SIG-M5 treated with dmso at 0.1 percent for 504 hours (cell line): ENCODE measurements around the gene ROR2.
"Not testable (repeated sequence)": the region's sequence is repeated elsewhere in the genome, so short reads cannot be mapped to it uniquely, and the experiment has no call there.

ENCODE experiments used
- DNase-seq: peaks from one replicate; lab custom pipeline; 2025; ENCODE audit not compliant: unreplicated experiment; lab: John Stamatoyannopoulos, UW

The ROR2 gene

DNA sequence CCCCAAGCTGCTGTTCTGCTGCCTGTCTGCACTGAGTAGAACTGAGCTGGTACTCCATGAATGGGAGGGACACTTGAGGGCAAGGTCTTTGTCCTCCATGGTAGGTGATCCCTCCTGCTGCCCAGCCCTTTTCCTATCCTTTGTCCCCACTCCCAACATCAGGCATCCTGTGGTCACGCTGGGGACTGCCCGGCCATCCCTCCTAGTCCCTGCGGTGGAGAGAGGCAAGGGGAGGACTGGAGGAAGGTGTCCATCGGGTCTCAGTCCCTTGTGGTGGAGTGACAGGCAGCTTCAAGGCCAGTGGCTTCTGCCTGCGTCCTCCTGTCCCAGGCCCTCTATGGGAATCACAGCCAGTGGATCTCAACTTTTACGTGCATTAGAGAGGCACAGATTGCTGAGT is 25.9 kb downstream of the ROR2 start:
- no peak for DNase-seq

DNA sequence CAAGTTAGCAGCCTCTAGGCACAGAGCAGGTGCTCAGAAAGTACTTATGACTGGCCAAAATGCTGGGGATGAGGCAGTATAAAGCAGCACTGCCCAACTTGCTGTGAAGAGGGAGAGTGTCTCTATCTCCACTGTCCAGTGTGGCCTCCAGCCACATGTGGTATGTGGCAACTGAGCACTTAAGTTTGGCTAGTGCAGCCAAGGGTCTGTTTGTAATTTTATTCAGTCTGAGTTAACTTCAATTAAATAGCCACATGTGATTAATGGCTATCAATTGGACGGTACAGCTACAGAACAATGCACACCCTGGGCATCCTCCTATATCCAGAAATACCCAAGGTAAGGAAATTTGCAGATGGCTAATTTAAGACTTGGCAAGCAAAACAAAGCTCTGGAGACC is 26.9 kb downstream of the ROR2 start:
- DNase-seq: no peak

DNA sequence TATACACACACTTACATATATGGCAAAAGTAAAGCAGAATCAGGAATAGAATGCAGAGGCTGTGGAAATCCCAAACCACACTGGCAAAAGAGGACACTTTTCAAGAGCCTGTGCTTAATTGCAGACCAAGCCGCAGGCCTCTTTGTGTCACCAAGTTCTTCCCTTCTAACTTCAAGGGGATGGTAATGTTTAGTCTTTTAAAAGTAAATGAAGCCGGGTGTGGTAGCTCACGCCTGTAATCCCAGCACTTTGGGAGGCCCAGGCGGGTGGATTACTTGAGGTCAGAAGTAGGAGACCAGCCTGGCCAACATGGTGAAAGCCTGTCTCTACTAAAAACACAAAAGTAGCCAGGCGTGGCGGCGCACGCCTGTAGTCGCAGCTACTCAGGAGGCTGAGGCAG is 28.7 kb downstream of the ROR2 start:
- DNase-seq: no peak

DNA sequence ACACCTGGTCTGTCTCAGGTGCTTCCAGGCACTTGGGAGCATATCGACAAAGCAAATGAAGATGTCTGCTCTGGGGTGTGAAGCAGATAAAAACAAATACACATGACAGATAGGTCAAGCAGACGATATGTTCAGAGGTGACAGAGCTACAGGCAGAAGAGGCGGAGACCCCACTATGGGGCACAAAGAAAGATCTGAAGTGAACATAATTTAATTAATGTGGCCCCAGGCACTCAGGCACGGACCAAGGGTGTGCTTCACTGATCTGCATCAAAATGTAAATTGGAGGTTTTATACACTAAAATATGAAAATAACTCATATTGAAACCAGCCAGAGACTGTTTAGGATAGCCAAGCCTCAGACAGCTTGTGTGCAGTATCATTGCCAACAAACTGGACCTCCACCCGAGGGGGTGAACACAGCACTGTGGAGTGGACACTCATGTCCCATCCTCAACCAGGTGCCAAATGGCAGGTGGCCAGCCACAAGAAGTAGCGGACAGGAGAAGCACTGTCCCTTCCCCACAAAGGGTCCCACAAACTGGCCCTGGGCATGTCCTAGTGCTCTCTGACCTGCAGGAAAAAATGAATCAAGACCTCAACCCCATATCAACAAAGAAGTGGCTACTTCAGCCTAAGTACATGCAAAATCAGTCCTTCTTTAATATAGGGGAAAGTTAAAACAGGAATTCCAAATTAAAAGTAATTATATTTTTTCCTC is 29.2 kb downstream of the ROR2 start:
- DNase-seq: no peak

DNA sequence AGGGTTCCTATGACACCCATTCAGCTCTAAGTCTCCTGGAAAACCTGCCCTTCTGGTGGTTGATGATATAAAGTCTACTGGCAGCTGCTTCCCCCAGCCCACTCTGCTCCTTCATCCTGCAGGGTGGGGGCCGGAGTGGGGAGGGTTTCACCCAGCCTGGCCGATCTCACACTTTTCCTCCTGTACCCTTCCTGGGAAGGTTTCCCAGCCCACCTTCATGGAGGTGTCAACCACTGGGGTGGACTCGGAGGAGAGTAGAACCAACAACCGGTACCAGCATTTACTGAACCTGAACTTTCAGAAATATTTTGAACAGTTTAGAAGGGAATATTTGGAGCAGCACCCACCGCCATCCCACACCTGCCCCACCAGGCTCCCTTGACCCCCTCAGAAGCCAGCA is 30.4 kb downstream of the ROR2 start:
- DNase-seq: no peak

DNA sequence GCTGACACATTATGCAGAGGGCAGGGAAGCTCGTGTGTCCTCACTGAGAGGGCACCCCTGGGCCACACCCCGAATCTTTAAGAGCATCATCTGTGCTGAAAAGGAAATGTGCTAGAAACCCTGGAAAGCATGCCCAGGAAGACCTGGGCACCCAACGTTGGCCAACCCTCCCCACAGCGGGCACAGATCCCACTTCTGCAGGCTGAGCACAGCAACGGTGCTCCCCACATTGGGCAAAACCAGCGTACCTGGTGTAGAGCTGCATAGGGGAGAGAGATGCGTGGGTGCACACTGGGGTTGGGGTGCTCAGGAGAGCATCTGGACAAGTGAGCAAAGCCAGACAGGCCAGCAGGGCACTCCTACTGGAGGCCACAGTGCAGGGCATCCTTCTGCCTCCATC is 32.6 kb downstream of the ROR2 start:
- DNase-seq: no peak

DNA sequence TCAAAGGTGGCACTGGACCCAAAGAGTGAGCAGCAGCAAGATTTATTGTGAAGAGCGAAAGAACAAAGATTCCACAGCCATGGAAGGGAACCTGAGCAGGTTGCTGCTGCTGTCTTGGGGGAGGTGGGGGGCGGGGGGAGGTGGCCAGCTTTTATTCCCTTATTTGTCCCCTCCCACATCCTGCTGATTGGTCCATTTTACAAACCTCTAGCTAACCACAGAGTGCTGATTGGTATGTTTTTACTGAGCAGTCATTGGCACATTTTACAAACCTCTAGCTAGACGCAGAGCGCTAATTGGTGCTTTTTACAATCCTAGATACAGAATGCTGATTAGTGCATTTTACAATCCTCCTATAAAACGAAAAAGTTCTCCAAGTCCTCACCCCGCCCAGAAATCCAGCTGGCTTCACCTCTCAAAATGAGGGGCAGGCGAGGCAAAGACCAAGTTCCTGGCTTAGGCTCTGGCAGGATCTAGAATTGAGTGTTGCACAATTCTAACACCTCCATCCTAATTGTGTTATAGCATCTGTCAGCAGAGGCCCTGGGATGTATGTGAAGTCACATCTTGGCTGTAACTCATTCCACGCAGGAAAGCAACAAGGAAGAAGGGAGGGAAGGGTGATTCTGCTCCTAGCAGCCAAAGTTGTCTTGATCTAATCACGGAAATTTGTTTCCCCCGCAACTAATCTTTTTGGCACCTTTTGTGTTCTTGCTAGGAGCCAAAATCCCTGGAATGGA is 34.3 kb downstream of the ROR2 start:
- DNase-seq: no peak

DNA sequence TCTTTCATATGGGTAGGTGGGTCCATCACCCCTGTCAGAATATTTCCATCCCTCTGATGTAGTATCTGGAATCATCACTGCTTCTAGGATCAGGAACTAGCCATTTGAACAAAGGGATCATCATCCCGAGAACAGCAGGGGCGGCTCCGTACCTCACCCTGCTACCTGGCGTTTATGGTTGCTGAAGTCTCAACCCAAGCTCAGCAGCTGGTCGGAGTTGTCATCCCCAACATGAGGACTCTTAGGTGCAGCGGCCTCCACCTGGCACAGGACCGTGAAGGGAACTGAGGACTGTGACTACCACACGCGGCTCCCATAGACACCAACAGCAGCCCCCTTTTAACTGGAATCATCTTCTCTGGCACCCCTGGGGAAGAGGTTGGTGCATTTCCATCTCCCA is 35.1 kb downstream of the ROR2 start:
- no peak for DNase-seq

DNA sequence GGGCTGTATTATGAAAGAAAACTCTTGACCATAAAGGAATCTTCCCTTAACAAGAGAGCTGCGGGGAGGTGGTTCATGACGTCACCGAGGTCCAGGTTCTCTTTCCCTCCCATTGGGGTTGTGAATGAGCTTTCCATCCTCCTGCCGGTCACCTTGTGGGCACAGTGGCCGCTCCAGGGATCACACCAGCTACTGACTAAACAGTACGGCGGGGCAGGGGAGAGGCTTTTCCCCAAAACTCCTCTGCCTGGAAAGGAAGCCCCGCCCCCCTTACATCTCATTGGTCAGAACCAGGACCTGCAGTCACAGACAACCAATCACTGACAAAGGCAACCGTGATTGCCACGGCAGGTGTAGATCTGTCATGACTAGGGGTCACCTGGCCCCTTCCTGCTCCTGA is 35.6 kb downstream of the ROR2 start:
- DNase-seq: no peak

DNA sequence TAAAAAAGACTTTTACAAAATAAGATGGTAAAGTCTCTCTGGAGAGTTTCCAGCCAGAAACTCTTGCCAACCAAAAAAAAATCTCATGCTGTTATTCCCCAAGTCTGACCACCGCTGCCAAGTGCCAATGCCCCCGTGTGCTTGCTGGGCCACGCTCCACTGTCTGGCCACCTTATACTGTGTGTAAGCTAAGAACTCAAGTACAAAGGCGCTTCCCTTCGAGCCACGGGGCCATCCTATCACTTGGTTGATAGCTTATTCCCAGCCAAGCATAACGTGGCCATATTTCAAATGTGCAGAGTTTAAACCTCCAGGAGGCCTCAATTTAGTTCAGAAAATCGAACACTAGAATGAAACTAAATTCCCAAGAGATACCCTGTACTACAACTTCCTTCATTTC is 36.0 kb downstream of the ROR2 start:
- no peak for DNase-seq

DNA sequence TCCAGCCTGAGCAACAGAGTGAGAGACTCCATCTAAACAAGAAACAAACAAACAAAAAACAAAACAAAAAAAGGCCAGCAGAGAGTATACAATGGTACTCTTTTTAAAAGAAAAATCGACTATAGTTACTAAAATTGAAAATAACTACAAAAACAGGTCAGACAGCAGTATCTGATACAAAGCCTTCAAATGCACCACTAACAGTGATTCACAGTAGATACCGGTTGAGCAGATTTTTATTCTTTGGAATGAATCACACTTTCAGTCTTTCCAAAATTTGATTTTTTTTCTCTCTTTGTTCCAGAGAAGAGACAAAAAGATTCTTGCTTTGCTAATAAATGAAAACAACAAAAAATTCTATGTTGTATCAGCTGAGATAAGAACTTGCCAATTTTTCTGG is 36.9 kb downstream of the ROR2 start:
- DNase-seq: no peak

DNA sequence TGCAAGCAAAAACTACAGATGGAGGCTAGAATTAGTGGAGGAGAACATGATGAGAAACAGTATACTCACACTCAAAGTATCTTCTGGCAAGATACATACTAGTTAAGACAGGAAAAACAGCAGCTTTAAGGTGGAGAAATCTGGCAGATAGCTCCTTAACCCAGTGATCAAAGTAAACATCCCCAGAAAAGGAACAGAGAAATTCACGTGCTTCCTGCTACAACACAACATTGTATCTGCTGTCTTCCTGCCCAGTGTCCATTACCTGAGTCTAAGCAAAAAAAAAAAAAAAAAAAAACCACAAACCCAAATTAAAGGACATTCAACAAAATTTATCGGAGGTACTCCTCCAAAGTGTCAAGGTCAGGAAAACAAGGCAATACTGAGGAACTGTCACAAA is 38.4 kb downstream of the ROR2 start:
- DNase-seq: no peak

DNA sequence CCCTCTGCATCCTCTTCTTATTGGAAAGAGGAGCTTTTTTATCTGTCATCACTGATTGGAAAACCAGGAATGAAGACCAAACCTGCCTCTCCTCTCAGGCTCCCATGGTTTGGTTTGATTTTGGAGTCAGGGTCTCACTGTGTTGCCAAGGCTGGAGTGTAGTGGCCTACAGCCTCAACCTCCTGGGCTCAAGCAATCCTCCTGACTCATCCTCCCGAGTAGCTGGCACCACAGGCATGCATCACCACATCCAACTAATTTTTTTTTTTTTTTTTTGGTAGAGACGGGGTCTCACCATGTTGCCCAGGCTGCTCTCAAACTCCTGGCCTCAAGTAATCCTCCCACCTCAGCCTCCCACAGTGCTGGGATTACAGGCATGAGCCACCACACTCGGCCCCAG is 40.8 kb downstream of the ROR2 start:
- DNase-seq: not testable (repeated sequence)

DNA sequence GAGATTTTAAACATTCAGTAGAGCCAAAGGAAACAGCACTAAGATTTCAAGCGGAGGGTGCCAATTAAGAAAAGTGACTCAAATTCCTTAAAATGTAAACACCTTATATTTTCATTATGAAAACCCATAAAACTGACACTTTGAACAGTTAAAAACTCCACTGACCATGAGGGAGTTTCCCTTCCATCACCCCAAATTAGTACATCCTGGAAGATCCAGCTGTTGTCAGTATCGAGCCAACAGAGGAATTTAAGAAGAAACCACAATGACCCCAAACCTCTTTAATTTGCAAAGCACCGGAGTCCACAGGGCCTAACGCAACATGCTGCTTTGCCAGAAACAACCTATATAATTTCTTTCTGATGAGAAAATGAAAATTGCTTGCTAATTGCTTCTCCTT is 41.3 kb downstream of the ROR2 start:
- DNase-seq: no peak

DNA sequence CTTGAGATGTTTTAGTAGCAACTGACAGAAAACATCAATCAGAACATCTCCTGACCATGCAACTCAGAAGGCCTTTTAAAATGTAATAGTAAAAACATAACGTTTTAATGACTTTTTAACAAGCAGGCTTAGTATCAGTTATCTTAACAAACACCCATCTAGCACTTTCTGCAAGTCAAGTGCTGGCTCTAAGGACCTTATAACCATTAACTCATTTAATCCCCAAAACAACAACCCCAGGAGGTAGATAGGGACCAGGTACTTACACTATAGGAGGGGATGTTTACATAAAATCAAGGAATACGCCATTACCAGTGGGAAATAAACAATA is 41.8 kb downstream of the ROR2 start:
- no peak for DNase-seq

DNA sequence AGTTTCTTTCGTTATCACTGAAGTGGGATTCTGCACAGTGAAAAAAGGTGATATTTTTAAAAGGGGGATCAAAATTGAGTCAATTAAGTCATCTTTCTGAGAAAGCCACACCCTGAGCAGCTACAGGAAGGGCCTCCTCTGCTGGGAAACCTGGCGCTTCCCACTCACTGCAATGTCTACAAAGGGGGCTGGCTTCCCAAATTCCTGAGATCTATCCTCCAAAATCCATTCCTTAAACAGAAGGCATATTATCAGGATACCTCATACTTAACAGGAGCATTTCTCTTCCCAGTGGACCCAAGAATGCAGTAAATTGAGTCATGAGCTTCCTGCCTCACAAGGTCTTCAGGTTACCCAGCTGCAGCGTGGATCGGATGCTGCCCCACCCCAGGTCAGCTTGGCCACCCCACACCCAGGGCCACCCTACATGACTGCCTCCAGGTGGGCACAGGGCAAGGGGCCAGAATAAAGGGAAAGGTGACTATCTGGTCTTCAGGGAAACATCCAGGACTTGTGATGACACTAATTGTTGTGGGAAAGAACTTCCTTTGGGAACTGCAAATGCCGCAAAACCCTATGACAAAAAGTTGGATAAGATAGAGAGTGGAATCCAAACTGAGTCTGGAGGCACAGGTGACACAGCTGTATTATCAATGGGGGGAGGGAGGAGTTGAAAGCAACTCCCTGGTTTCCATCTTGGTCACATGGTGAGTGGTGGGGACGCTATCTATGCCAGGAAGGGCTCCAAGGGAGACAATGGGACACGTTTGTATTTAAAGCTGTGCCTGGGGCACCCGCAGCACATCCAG is 42.3 kb downstream of the ROR2 start:
- no peak for DNase-seq

DNA sequence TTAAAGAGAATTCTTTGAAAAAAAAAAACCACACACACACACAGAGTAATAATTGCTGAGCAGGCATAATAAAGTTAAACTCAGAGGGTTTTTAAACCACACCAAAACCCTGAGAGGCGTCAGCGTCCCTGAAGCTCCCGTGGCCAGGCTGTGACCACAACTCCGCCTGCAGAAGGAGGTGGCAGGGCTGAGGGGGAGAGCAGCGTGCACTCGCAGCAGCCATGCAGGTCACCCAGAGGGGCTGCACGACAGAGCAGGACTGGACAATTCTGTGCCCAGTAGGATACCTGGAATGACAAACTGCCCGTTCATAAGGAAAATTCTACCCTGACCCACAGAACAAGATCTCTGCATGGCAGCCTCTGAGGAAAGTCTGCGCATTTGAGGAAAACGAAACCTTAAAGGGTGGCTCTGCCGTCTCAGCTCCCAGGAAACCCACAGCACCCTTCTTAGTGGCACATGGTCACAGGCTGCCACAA is 44.0 kb downstream of the ROR2 start:
- no peak for DNase-seq

DNA sequence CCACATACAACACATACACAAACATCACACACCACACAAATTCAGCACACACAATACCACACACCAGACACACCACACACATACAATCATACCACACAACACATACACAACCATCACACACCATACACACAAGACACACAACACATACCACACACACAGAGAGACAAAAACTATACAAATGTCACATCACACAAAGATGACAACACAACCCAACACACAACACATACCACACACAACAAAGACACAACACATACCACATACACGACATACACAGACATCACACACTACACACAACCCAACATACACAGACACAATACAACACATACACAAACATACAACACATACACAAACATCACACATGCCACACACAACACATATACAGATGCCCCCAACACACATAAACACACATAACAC is 44.8 kb downstream of the ROR2 start:
- no peak for DNase-seq

DNA sequence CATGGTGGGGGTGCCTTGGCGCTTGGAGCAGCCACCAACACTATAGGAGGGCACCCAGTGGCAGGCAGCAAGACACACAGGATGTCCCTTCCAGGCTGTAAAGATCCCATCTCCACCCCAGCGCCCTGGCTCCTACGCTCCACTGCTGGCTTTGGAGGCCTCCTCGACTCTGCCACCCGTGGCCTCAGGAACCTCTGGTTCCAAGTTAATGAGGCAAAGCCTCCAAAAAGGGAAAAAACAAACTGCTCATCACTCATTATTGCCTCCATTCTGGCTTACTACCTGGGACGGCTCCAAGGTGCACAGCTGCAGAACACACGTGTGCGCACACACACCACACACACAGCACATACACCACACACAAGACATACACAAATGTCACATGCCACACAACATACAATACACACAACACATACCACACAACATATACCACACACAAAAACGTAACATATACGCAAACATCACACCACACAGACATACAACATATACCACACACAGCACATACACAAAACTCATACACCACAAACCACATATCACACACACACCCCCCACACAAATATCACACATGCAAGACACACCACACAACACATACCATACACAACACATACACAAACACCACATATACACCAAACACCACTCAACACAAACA is 45.3 kb downstream of the ROR2 start:
- DNase-seq: no peak

DNA sequence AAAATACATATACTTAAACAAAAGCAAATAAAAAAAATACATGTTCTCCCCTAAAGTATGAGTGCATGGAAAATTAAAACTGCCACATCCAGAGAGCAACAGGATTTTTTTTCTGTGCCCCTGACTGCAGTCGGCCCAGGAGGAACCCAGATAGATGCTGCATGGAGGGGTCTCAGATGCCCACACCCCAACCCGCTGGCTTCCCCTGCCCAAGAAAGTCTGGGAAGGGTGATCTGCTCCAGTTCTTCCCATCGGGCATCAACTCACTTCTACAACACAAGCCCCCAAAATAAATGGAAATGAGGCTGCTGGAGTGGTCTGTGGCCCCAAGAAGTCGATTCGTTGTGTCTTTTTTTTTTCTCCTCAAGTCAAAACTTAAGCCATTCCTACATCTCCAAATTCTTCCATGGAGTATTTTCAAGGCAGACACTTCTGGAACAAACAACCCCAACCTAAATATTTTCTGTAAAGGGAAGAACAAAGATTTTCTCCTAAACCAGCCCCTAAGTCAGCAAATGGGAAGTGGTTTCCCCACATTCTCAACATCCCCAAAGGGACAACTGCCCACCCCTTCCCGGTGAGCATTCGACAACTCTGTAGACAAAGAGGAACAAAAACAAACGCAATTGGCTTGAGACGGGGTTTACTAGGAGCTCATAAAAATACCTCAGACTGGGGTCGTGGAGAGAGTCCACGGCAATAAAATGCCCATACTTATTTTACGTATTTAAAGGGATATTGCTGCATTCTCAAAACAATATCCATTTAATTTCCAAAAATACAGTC is 46.7 kb downstream of the ROR2 start:
- DNase-seq: peak; percentile 65
